Stromal cell of bone marrow (primary cell): ENCODE data around the gene PADI2.

Source experiments
- DNase-seq: peaks from one replicate; pipeline ENCODE4 v3.0.0-alpha.2; 2012; ENCODE audit warnings: low read depth

Gene PADI2

DNA sequence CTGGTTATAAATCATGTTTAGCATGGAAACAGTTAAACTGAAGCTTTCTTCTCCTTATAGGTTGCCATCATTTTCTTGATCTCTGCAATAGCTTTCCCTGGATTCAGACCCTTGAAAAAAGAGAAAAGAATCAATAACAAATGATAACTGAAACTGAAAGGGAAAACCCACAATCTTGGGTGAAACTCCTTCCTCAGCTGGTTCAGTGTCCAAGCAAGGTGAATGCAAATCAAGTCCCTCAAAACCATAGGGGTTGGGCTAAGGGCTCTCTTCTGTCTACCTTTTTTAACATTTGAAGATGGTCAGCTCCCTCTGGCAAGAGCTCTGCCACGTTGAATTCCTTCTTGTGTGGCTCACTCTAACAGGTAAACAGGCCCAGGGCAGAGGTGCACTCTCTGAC is 100.4 kb downstream of the PADI2 start:
- DNase-seq, result no peak

DNA sequence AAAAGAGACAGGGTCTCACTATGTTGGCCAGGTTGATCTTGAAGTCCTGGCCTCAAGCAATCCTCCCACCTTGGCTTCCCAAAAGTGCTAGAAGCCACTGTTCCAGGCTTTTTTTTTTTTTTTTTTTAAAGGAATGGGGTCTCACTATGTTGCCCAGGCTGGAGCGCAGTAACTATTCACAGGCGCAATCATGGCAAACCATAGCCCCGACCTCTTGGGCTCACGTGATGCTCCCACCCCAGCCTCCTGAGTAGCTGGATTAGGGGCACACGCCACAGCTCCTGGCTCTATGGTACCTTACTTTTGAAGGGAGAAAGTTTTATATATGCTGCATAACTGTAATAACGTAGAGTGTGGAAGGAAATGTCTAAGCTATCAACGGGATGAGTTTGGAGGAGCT is 101.8 kb downstream of the PADI2 start:
- DNase-seq, result no peak
